Hematopoietic multipotent progenitor cell treated with erythropoietin and hydrocortisone succinate and interleukin-3 and kit ligand, for 4 days (in vitro differentiated cells): Measurements from ENCODE around the gene QSER1.
A peak's percentile ranks its signal among the peaks of the same experiment; 100 is the strongest.
"Not testable (repeated sequence)": the region's sequence is repeated elsewhere in the genome, so short reads cannot be mapped to it uniquely, and the experiment has no call there.

Experiments used
- DNase-seq: peaks from one replicate; pipeline ENCODE4 v3.0.0-alpha.2; 2015

QSER1 gene

DNA sequence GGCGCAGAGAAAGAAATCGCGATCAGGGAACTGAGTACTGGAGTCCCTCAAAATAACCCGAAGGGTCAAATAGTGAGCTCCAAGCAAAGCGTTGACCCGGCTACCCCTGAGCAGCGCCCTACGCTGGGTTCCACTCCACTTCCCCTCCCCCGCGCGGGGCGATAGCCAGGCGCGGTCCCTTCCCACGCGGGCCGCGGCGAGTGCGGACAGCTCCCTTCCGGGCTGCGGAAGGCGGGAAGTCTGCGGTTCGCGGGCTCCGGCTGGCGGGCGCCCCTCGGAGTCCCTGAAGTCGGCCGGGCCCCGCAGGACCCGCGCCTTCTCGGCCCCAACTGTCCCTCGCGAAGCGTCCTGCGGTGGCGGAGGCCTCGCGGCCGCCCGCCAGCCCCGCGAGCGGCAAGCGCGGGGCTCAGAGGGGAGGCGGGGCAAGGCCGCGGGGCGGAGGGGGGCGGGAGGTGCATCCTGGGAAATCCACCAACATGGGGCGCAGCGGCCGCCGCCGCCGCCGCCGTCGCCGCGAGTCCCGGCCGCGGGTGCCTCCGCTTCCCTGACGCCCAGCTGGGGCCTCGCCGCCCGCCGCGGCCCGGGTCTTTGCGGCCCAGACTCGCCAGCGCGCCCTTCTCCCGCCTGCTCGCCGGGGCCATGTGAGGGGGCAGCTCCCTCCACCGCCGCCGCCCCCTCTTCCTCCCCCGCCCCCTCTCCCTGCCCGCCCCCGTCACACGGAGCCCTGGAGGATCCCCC lies at the start of gene QSER1:
Gene QSER1, plus strand, starts transcription at position 457 of the 738 bp plus-strand sequence. CDS start 315 bp downstream, outside the sequence.
- peak; percentile 90 for DNase-seq

DNA sequence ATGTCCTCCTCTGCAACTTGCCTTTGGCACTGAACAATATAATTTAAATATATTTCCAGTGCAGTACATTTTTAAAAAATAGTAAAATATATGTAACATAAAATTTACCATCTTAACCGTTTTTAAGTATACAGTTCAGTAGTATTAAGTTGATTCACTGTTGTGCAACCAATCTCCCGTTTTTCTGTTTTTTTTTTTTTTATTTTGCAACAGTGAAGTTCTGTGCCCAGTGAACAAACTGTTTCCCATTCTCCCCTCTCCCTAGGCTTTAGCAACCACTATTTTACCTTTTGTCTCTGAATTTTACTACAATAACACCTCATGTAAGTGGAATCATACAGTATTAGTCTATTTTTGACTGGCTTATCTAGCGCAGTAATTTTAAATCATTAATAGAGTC lies 49.1 kb upstream of the QSER1 start:
- DNase-seq = no peak

DNA sequence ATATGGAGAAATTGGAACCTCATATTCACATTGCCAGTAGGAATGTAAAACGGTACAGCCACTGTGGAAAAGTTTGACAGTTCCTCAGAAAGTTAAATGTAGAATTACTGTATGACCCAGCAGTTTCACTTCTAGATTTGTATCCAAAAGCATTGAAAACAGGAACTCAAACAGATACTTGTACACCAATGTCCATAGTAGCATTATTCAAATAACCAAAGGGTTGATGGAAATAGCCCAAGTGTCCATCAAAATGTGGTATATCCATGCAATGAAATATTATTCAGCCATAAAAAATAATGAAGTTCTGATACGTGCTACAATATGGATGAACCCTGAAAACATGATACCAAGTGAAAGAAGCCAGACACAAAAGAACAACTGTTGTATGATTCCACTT lies 45.1 kb upstream of the QSER1 start:
- no peak for DNase-seq

- peak; percentile 16 for DNase-seq
These were observed 42.9 kb upstream of the QSER1 start for GRCh38 chr11:32849761-32850160.

- no peak for DNase-seq
These were observed 41.4 kb upstream of the QSER1 start for GRCh38 chr11:32851251-32851650.

- DNase-seq = no peak
These were observed 40.4 kb upstream of the QSER1 start for GRCh38 chr11:32852207-32852606.

DNA sequence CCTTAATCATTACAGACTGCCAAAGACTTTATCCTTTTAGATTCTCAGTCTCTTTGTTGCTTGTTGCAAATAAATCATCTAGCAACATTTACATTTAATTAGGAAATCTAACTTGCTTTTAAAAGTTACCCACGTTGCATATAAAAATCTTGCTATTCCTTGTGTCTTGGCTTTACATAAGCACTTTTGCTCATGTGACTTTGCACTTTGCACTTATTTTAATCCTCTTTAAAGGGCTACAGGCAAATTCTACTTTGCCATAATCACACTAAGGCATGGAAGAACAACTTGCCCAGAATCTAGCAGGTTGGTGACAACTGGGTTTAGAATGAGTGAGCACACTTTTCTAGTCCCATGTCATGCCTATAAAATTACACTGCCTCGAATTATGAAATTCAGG lies 37.0 kb upstream of the QSER1 start:
- DNase-seq = no peak

DNA sequence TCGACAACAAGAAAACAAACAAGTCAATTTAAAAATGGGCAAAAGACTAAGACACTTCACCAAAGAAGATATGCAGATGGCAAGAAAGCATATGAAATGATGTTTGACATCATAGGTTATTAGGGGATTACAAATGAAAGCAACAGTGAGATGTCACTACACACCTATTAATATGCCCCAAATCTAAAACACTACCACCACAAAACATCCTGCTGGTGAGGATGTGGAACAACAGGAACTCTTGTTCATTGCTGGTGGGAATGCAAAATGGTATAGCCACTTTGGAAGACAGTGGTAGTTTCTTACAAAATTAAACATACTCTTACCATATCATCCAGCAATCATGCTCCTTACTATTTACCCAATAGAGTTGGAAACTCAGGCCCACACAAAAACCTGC lies 33.9 kb upstream of the QSER1 start:
- DNase-seq = peak; percentile 14

GRCh38 chr11:32861850-32862577 lies 30.6 kb upstream of the QSER1 start:
- DNase-seq = no peak

DNA sequence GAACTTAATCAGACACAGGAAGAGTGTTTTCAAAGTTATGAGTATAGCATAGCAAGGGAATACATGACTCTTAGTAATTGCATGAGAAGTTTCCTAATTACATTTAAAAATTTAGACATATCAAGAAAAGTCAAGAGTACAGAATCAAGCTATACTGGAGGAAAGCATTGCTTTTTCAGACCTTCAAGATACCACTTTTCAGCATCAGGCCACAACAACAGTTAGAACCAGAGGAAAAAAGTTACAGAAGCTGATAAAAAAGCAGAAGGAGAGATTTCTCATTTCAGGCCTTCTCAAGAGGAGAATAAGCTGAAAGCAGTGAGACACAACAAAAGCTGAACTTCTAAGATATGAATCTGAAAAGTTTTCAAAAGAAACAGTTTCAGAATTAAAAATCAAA lies 28.1 kb upstream of the QSER1 start:
- DNase-seq = no peak

DNA sequence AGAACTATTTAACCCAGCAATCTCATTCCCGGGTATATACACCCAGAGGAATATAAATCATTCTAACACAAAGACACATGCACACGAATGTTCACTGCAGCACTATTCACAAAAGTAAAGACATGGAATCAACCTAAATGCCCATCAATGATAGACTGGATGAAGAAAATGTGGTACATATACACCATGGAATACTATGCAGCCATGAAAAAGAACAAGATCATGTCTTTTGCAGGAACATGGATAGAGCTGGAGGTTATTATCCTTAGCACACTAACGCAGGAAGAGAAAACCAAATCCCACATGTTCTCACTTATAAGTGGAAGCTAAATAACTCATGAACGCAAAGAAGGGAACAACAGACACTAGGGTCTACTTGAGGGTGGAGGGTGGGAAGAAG lies 23.9 kb upstream of the QSER1 start:
- DNase-seq = not testable (repeated sequence)

DNA sequence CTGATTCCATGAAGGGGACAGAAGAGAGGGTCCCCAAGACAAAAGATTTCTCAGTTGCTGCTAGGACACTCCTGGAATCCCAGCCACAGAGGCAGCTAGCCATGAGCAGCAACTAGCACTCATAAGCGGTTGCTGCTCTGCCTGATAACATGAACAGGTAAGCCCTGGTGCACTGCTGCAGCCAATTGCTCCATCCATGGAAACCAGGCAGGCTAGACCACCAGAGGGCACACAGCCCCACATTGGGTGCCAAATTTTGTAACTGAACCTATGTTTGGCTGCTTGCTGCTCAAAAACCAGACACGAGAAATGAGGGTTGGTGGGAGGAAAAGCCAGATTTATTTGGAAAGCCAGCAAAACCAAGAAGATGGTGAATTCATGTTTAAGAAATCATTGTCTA lies 21.9 kb upstream of the QSER1 start:
- peak; percentile 62 for DNase-seq

DNA sequence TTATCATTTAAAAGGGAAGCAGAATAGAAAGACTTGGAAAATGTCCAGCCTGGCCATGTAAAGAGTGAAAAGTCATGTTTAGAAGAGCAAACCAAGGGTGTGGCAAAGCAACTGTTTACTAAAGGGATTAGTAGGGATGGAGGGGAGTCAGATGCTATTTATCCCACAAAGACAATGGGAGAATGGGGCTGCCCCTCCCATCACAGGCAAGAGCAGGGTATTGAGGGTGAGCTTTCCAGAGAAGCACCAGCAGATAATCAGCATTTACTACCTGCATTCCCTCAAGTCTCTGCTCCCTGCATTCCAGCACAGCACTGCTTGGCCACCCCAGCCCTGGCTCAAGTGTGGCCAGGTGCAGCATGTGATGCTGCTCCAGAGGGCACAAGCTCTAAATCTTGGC lies 18.5 kb upstream of the QSER1 start:
- DNase-seq = no peak

- no peak for DNase-seq
These were observed 11.3 kb upstream of the QSER1 start for GRCh38 chr11:32881286-32881685.

DNA sequence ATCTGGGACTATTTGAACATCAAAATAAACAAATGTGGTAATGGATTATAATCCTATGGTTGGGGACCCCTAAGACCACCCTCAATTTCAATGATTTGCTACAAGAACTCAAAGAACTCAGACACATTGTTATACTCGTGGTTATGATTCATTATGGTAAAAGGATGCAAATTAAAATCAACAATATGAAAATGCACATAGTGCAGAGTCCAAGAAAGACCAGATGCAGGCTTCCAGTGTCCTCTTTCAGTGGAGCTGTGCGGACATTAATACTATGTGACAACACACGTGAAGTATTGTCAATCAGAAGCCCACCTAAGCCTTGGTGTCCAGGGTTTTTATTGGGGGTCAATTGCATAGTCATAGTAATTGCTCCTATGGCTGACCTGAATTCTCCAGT lies 9.2 kb upstream of the QSER1 start:
- DNase-seq = no peak

- no peak for DNase-seq
These were observed 8.6 kb upstream of the QSER1 start for GRCh38 chr11:32884023-32884422.

DNA sequence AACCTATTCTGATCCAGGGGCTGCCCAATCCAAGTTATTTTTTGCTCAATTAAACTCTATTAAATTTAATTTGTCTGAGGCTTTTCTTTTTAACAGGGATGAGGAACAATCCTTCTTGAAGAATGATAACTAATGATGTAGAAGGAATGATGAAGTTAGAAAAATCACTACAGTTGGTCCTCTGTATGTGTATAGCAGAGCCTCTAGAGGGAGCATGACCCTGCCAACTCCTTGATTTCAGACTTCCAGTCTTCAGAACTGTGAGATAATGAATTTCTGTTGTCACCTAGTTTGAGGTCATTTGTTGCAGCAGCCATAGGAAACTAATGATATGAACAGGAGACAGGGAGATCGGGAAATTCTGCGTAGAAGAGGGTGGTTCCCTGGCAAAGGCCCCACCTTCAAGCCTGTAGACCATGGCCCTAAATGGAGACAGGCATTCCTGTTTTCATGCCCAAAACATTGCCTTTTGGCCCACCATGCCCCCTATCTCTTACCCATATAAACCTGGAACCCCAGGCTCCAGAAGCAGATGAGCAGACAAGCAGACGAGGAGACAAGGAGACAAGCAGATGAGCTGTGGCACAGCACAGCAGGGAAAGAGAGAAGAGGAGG lies 7.7 kb upstream of the QSER1 start:
- peak; percentile 62 for DNase-seq

DNA sequence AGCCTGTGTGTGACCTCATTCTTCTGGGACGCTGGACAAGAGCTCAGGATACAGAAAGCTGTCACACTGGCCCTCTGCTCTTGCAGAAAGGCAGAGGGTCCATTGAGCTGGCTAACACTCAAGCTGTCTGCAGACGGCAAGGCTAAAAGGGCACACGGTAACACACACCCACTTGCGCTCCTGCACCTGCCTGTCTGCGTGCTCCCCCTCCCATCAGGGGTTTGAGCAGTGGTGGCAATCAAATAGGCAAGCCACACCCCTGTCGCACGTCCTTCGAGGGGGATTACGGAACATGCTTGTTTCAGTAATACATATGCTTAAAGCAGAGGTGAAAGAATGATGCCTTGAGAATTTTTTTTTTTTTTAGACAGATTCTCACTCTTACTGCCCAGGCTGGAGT lies 7.1 kb upstream of the QSER1 start:
- DNase-seq = no peak

- DNase-seq = no peak
These were observed 6.4 kb upstream of the QSER1 start for GRCh38 chr11:32886180-32886579.

DNA sequence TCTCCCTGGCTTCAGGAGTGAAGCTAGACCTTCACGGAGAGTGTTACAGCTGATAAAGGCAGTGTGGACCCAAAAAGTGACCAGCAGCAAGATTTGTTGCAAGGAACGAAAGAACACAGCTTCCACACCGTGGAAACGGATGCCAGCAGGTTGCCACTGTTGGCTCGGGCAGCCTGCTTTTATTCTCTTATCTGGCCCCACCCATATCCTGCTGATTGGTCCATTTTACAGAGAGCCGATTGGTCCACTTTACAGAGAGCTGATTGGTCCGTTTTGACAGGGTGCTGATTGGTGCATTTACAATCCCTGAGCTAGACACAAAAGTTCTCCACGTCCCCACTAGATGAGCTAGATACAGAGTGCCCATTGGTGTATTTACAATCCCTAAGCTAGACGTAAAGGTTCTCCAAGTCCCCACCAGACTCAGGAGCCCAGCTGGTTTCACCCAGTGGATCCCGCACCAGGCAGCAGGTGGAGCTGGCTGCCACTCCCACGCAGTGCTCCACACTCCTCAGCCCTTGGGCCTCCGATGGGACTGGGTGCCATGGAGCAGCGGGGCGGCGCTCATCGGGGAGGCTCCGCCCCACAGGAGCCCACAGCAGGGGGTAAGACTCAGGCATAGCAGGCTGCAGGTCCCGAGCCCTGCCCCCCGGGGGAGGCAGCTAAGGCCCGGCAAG lies 4.8 kb upstream of the QSER1 start:
- DNase-seq = not testable (repeated sequence)

- not testable (repeated sequence) for DNase-seq
These were observed 4.3 kb upstream of the QSER1 start for GRCh38 chr11:32888384-32888710.

DNA sequence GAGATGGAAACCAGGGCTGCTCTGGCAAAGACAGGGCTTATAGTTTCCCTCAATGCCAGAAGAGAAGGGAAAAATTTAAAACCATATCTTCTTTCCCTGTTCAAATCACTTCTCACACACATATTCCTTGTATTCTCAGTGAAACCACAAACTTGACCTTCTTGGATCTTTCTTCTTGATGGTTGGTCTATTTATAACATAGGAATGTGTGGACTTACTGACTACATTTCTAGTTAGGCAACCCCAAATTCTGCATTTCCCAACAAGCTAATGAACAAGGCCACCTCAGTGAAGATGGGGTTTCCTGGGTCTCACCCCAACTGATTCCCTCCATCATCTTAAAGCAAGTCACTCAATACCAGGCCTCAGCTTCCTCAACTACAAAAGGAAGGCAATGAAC lies 3.8 kb upstream of the QSER1 start:
- no peak for DNase-seq

GRCh38 chr11:32890843-32891656 lies 1.6 kb upstream of the QSER1 start:
- peak; percentile 17 for DNase-seq
